Measurements from ENCODE around the gene ARHGAP45. TPM values are rescaled to one million over a fixed set of nuclear protein-coding genes. Genes with fewer than 3 reads are reported as not detected.
A peak's percentile ranks its signal among the peaks of the same experiment; 100 is the strongest.

ARHGAP45 gene
- total RNA-seq, 2 donors from 2014 or later, result 211 to 310 TPM

- ATAC-seq (replicated peaks), result no peak
- Mint-ChIP-seq H3K27me3 (no peaks in the 10 kb centered on the region), H3K36me3 (ENCODE audit: low read depth) (peaks cover 22% of the 10 kb centered on the region), H3K4me1 (peaks cover 5% of the 10 kb centered on the region), H3K9me3 (no peaks in the 10 kb centered on the region), H3K4me3 (no peak overlapping the region), H3K27ac (no peak overlapping the region)
These were observed 68.5 kb downstream of the ARHGAP45 start for GRCh38 chr19:1135454-1135853.

GRCh38 chr19:1136201-1136600 is 69.2 kb downstream of the ARHGAP45 start:
- no peaks in the 10 kb centered on the region for H3K9me3 Mint-ChIP-seq
- no peak for ATAC-seq (replicated peaks)
- peaks cover 5% of the 10 kb centered on the region for H3K4me1 Mint-ChIP-seq
- H3K27me3 Mint-ChIP-seq, result no peaks in the 10 kb centered on the region
- H3K36me3 Mint-ChIP-seq (ENCODE audit: low read depth), result peaks cover 17% of the 10 kb centered on the region
- peak overlapping the region; percentile 53 for H3K27ac Mint-ChIP-seq
- H3K4me3 Mint-ChIP-seq, result no peak overlapping the region

Other genes starting within 250 kb of the ARHGAP45 start
- not detected for gene PLPPR3, start 245.2 kb upstream of the ARHGAP45 start, total RNA-seq
- under 1 TPM in 1 of 2 donors, not detected in 1; 0.19 TPM for gene AZU1, start 239.3 kb upstream of the ARHGAP45 start, total RNA-seq
- not detected for gene PRTN3, start 226.2 kb upstream of the ARHGAP45 start, total RNA-seq
- not detected for gene ELANE, start 214.9 kb upstream of the ARHGAP45 start, total RNA-seq
- under 1 TPM; 0.40 to 0.89 TPM for gene CFD, start 207.5 kb upstream of the ARHGAP45 start, total RNA-seq
- gene MED16, start 174.0 kb upstream of the ARHGAP45 start, total RNA-seq, result 10 to 100 TPM; 60.4 to 64.1 TPM
- not detected for gene RNU6-9, start 173.7 kb upstream of the ARHGAP45 start, total RNA-seq
- gene R3HDM4, start 153.9 kb upstream of the ARHGAP45 start, total RNA-seq, result 10 to 100 TPM; 78.5 to 79.3 TPM
- 10 to 100 TPM; 17.5 to 53.1 TPM for gene KISS1R, start 149.8 kb upstream of the ARHGAP45 start, total RNA-seq
- gene ARID3A, start 141.1 kb upstream of the ARHGAP45 start, total RNA-seq, result 10 to 100 TPM; 50.3 to 79.3 TPM
- gene WDR18, start 82.8 kb upstream of the ARHGAP45 start, total RNA-seq, result 10 to 100 TPM; 43.2 to 94.2 TPM
- gene GRIN3B, start 66.7 kb upstream of the ARHGAP45 start, total RNA-seq, result under 1 TPM in 1 of 2 donors, not detected in 1; 0.21 TPM
- gene TMEM259, start 46.0 kb upstream of the ARHGAP45 start, total RNA-seq, result 100 to 1,000 TPM; 101 to 120 TPM
- gene RNU6-2, start 45.6 kb upstream of the ARHGAP45 start, total RNA-seq, result not detected
- gene CNN2, start 40.6 kb upstream of the ARHGAP45 start, total RNA-seq, result 100 to 1,000 TPM; 152 to 246 TPM
- 10 to 100 TPM; 21.8 to 31.2 TPM for gene ABCA7, start 27.1 kb upstream of the ARHGAP45 start, total RNA-seq
- 100 to 1,000 TPM; 155 to 248 TPM for gene POLR2E, start 28.2 kb downstream of the ARHGAP45 start, total RNA-seq
- gene GPX4, start 36.8 kb downstream of the ARHGAP45 start, total RNA-seq, result 100 to 1,000 TPM; 110 to 170 TPM
- gene SBNO2, start 107.1 kb downstream of the ARHGAP45 start, total RNA-seq, result 100 to 1,000 TPM; 119 to 139 TPM
- 10 to 100 TPM; 77.0 to 86.6 TPM for gene STK11, start 138.6 kb downstream of the ARHGAP45 start, total RNA-seq
- 1 to 10 TPM in 1 of 2 donors, under 1 TPM in 1; 0.77 to 1.4 TPM for gene CBARP, start 170.8 kb downstream of the ARHGAP45 start, total RNA-seq
- gene ATP5F1D, start 174.6 kb downstream of the ARHGAP45 start, total RNA-seq, result 100 to 1,000 TPM; 148 to 210 TPM
- 10 to 100 TPM; 51.4 to 56.8 TPM for gene MIDN, start 181.4 kb downstream of the ARHGAP45 start, total RNA-seq
- gene CIRBP, start 202.2 kb downstream of the ARHGAP45 start, total RNA-seq, result 100 to 1,000 TPM; 150 to 172 TPM
- gene FAM174C, start 208.4 kb downstream of the ARHGAP45 start, total RNA-seq, result 10 to 100 TPM; 52.9 to 85.9 TPM
- gene EFNA2, start 218.7 kb downstream of the ARHGAP45 start, total RNA-seq, result not detected

All from activated T-helper 17 cell treated with anti-CD3 and anti-CD28 coated beads, Interleukin-2, amount 50 U/mL, for 72 hours (primary cell).